ENCODE results near the gene ITPRIPL2.
A peak's percentile ranks its signal among the peaks of the same experiment; 100 is the strongest.

ITPRIPL2 gene

GRCh38 chr16:19126300-19126699, 12.5 kb downstream of the ITPRIPL2 start:
- no peak for TF ChIP-seq CTCF (conservative IDR thresholded peaks at IDR 0.05; ENCODE audit: low read length)
- no peak for DNase-seq (ENCODE audit: low read depth)
- H3K4me3 ChIP-seq (ENCODE audit: low read length): no peak overlapping the region

GRCh38 chr16:19127205-19127604, 13.4 kb downstream of the ITPRIPL2 start:
- TF ChIP-seq CTCF (conservative IDR thresholded peaks at IDR 0.05; ENCODE audit: low read length): no peak
- H3K4me3 ChIP-seq (ENCODE audit: low read length): no peak overlapping the region
- no peak for DNase-seq (ENCODE audit: low read depth)

- H3K4me3 ChIP-seq (ENCODE audit: low read length): no peak overlapping the region
- no peak for TF ChIP-seq CTCF (conservative IDR thresholded peaks at IDR 0.05; ENCODE audit: low read length)
- DNase-seq (ENCODE audit: low read depth): no peak
Measured at GRCh38 chr16:19127674-19128131, 13.9 kb downstream of the ITPRIPL2 start.

GRCh38 chr16:19128454-19129200, 14.9 kb downstream of the ITPRIPL2 start:
- no peak for DNase-seq (ENCODE audit: low read depth)
- H3K4me3 ChIP-seq (ENCODE audit: low read length): no peak overlapping the region
- no peak for TF ChIP-seq CTCF (conservative IDR thresholded peaks at IDR 0.05; ENCODE audit: low read length)

GRCh38 chr16:19130385-19130784, 16.6 kb downstream of the ITPRIPL2 start:
- H3K4me3 ChIP-seq (ENCODE audit: low read length): no peak overlapping the region

GRCh38 chr16:19130852-19131824, 17.4 kb downstream of the ITPRIPL2 start:
- no peak for TF ChIP-seq CTCF (conservative IDR thresholded peaks at IDR 0.05; ENCODE audit: low read length)
- peak overlapping the region; percentile 25 for H3K4me3 ChIP-seq (ENCODE audit: low read length)
- DNase-seq (ENCODE audit: low read depth): peak; percentile 81

More at GRCh38 chr16:19130385-19130784, 16.6 kb downstream of the ITPRIPL2 start:
- TF ChIP-seq CTCF (conservative IDR thresholded peaks at IDR 0.05; ENCODE audit: low read length): no peak
- no peak for DNase-seq (ENCODE audit: low read depth)

Measured in AG10803 (cell line).